Endothelial cell of umbilical vein (primary cell): Measurements from ENCODE around the gene ETAA1. TPM values are rescaled to one million over a fixed set of nuclear protein-coding genes. Genes with fewer than 3 reads are reported as not detected.

ENCODE experiments used
- BruUV-seq: library from RNA; stranded (reverse); fragments of 400-500 nt; replicated peaks from 2 replicates; lab custom pipeline; 2021; lab: Mats Ljungman, UMichigan
- CTCF ChIA-PET: fragments of 300-600, 350-600 bp; sonication (Branson Sonifier 250); formaldehyde crosslinking; loops from one replicate; lab custom pipeline; 2021; ENCODE audit warnings: antibody characterized with exemption, inconsistent platforms; lab: Charles Lee
- POLR2A ChIA-PET: fragments of 300-600, 350-600 bp; sonication (Branson Sonifier 250); formaldehyde crosslinking; loops from one replicate; lab custom pipeline; 2021; ENCODE audit warnings: antibody characterized with exemption, inconsistent platforms; lab: Charles Lee
- DNase-seq: peaks from one replicate; pipeline ENCODE4 v3.0.0-alpha.2; 2011; ENCODE audit warnings: low read depth, low spot score
- FAIRE-seq: peaks from 2 replicates; lab custom pipeline; 2011; peaks lifted over from hg19 to GRCh38; lab: Jason Lieb, UNC
- H2AFZ ChIP-seq: 2 replicates; pipeline ENCODE4 v1.6.0; 2012; ENCODE audit warnings: low read depth, low read length, control low read depth, inconsistent platforms
- H3K27ac ChIP-seq: 2 replicates; pipeline ENCODE4 v1.5.1; 2011; ENCODE audit warnings: low read depth, mild to moderate bottlenecking, control low read depth, low read length, moderate library complexity; ENCODE audit not compliant: insufficient read depth
- H3K27me3 ChIP-seq, 2 experiments: 2 replicates each; pipeline versions ENCODE4 v1.6.0 to v1.6.1; 2011; ENCODE audit warnings: low read length in 2 of 2, mixed read lengths in 1 of 2; ENCODE audit not compliant: control insufficient read depth in 2 of 2, insufficient read depth in 2 of 2
- H3K36me3 ChIP-seq, 2 experiments: 2 replicates in 1 of 2; 3 replicates in 1 of 2; pipeline ENCODE4 v1.5.1; 2011; ENCODE audit warnings: low read length in 2 of 2, mild to moderate bottlenecking in 1 of 2, moderate library complexity in 1 of 2; ENCODE audit not compliant: control insufficient read depth in 2 of 2, insufficient read depth in 2 of 2; ENCODE audit errors: extremely low read depth in 1 of 2
- H3K4me1 ChIP-seq: 3 replicates; pipeline ENCODE4 v1.5.1; 2011; ENCODE audit warnings: mild to moderate bottlenecking, low read length; ENCODE audit not compliant: control insufficient read depth, insufficient read depth; ENCODE audit errors: extremely low read depth
- H3K4me2 ChIP-seq: 2 replicates; pipeline ENCODE4 v1.6.1; 2011; ENCODE audit warnings: low read length, control low read depth, mixed read lengths; ENCODE audit not compliant: insufficient read depth
- H3K4me3 ChIP-seq, 3 experiments: fragments of 200-600 bp in 1 of 3; sonication (generic), shearing (Covaris generic) in 1 of 3; replicated peaks in 1 of 3; 2 replicates each; pipeline ENCODE4 v1.5.1; 2011 to 2016; ENCODE audit warnings: control low read depth in 3 of 3, low read length in 3 of 3, mild to moderate bottlenecking in 2 of 3, inconsistent platforms in 1 of 3, low read depth in 1 of 3, moderate library complexity in 1 of 3; ENCODE audit not compliant: insufficient read depth in 1 of 3
- H3K79me2 ChIP-seq: 2 replicates; pipeline ENCODE4 v1.6.0; 2012; ENCODE audit warnings: low read length, inconsistent platforms; ENCODE audit not compliant: control insufficient read depth, insufficient read depth
- H3K9ac ChIP-seq: replicated peaks from 2 replicates; pipeline ENCODE3; 2011; ENCODE audit warnings: low read length, control low read depth; ENCODE audit not compliant: insufficient read depth; ENCODE audit errors: extremely low read depth
- H3K9me1 ChIP-seq: replicated peaks from 3 replicates; pipeline ENCODE4 v1.6.0; 2011; ENCODE audit warnings: mild to moderate bottlenecking, low read length; ENCODE audit not compliant: control insufficient read depth, insufficient read depth; ENCODE audit errors: extremely low read depth
- H3K9me3 ChIP-seq: replicated peaks from 2 replicates; pipeline ENCODE4 v1.5.1; 2012; ENCODE audit warnings: low read length, inconsistent platforms; ENCODE audit not compliant: control insufficient read depth, insufficient read depth
- H4K20me1 ChIP-seq: replicated peaks from 2 replicates; pipeline ENCODE3; 2011; ENCODE audit warnings: mild to moderate bottlenecking, low read length; ENCODE audit not compliant: control insufficient read depth, insufficient read depth; ENCODE audit errors: extremely low read depth
- CTCF ChIP-seq, 2 donors: IDR thresholded peaks; 1 replicate in 1 of 2; 2 replicates in 1 of 2; pipeline ENCODE4 v1.5.1; 2011; ENCODE audit warnings: low read length in 2 of 2, mild to moderate bottlenecking in 2 of 2, moderate library complexity in 2 of 2, control low read depth in 1 of 2, inconsistent platforms in 1 of 2, low read depth in 1 of 2; ENCODE audit not compliant: insufficient read depth in 1 of 2; ENCODE audit errors: extremely low read depth in 1 of 2
- EZH2 ChIP-seq: IDR thresholded peaks from 2 replicates; pipeline ENCODE4 v1.6.1; 2012; ENCODE audit warnings: borderline replicate concordance, low read depth, mild to moderate bottlenecking, moderate library complexity, low read length, inconsistent platforms; ENCODE audit not compliant: severe bottlenecking
- FOS ChIP-seq: IDR thresholded peaks from 2 replicates; pipeline ENCODE4 v1.6.1; 2011; ENCODE audit warnings: mild to moderate bottlenecking, low read length, moderate library complexity, borderline replicate concordance; ENCODE audit not compliant: insufficient read depth
- GATA2 ChIP-seq: IDR thresholded peaks from 2 replicates; pipeline ENCODE4 v1.7.0; 2011; ENCODE audit warnings: low read depth, mild to moderate bottlenecking, moderate library complexity, mixed read lengths, low read length; ENCODE audit not compliant: insufficient read length, insufficient read depth
- JUN ChIP-seq: IDR thresholded peaks from 2 replicates; pipeline ENCODE4 v1.6.1; 2011; ENCODE audit warnings: borderline replicate concordance, low read depth; ENCODE audit not compliant: insufficient read length, insufficient read depth
- MYC ChIP-seq: IDR thresholded peaks from one replicate; pipeline ENCODE4 v1.6.1; 2011; ENCODE audit warnings: mild to moderate bottlenecking, low read depth, low read length
- POLR2A ChIP-seq: IDR thresholded peaks from 2 replicates; pipeline ENCODE4 v1.6.1; 2012; ENCODE audit warnings: low read depth, mild to moderate bottlenecking, control low read depth, low read length
- POLR2AphosphoS5 ChIP-seq: IDR thresholded peaks from 2 replicates; pipeline ENCODE4 v1.6.1; 2012; ENCODE audit warnings: low read depth, mild to moderate bottlenecking, control low read depth, low read length, moderate library complexity; ENCODE audit not compliant: insufficient read depth
- dilution Hi-C: fragments of 300-500 bp; cut with MboI; formaldehyde crosslinking; loops from one replicate; pipeline ENCODE4 v1.15.0; 2019; ENCODE audit warnings: low sequenced_read_pairs; ENCODE audit not compliant: extremely low pct_ligation_motif_present
- intact Hi-C: fragments of 100-400 bp; cut with micrococcal nuclease; formaldehyde crosslinking; loops from one replicate; pipeline ENCODE4 v1.10.0; 2022
- polyA plus RNA-seq, 4 experiments: library from polyadenylated mRNA; depleted of rRNA in 3 of 4; stranded (reverse) in 3 of 4; unstranded in 1 of 4; fragments of >200 nt; gene quantifications; 2 replicates each; pipeline versions ENCODE4 v1.2.1 to v1.2.3, GENCODE V29; 2011 to 2012; ENCODE audit warnings: missing spikeins in 1 of 4
- total RNA-seq: library from RNA; stranded (reverse); gene quantifications from 2 replicates; pipeline ENCODE4 v1.2.3, GENCODE V29; 2021
- TF ChIP-seq, protein P1 (sequence below): IDR thresholded peaks from 2 replicates; pipeline ENCODE4 v1.6.1; 2011; ENCODE audit not compliant: insufficient read depth, insufficient read length

ETAA1 gene
- total and polyA plus RNA-seq, 2 donors (not counting 3 experiments of a cell fraction or from before 2014, with no cell fraction given), result 4.9 to 15.9 TPM

- Histone ChIP-seq H3K9me1 (no peaks in the 10 kb centered on the region), H3K4me2 (peak overlapping the region; percentile 53), H3K27me3 (no peaks in the 10 kb centered on the region), H3K4me1 (peaks cover 35% of the 10 kb centered on the region), H3K9me3 (no peaks in the 10 kb centered on the region), H3K36me3 (peaks cover 0 to 2% of the 10 kb centered on the region in 2 experiments), H2AFZ (peak overlapping the region; percentile 19), H3K27ac (peak overlapping the region; percentile 85), H4K20me1 (no peaks in the 10 kb centered on the region), H3K79me2 (no peaks in the 10 kb centered on the region), H3K4me3 (no peak overlapping the region), H3K9ac (peak overlapping the region; percentile 61)
- DNase-seq, result no peak
- no peak for FAIRE-seq
- dilution Hi-C loops, result no loop called here
- intact Hi-C loops, result loop anchor here (1.0 kb wide), 1 partner anchor 8 kb away; the partner anchor contains the start of gene ETAA1
- BruUV-seq, result TSS peak; percentile 83
- TF ChIP-seq FOS (no peak), CTCF (IDR thresholded peaks at IDR 0.05; ENCODE audit: extremely low read depth in 1 of 2, insufficient read depth in 1 of 2, low read depth in 1 of 2, low read length in 2 of 2) (no peak), POLR2A (no peak), MYC (no peak), EZH2 (no peak), POLR2AphosphoS5 (no peak), JUN (no peak), GATA2 (no peak)
- TF ChIP-seq, protein P1, sequence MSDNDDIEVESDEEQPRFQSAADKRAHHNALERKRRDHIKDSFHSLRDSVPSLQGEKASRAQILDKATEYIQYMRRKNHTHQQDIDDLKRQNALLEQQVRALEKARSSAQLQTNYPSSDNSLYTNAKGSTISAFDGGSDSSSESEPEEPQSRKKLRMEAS, result no peak
- ChIA-PET CTCF (interaction anchor here (1.0 to 4.1 kb wide), 2 partner anchors 11 to 13 kb away, joined by 3 to 18 read pairs; no protein-coding TSS in a partner anchor), POLR2A (interaction anchor here (0.6 kb wide), 1 partner anchor 614 kb away, joined by 11 read pairs; no protein-coding TSS in a partner anchor)
Observed at GRCh38 chr2:67389788-67390187, 7.3 kb upstream of the ETAA1 start.
